Keratinocyte (primary cell): ENCODE data around the gene ADAM15.

Experiments
- EZH2 ChIP-seq: IDR thresholded peaks from one replicate; pipeline ENCODE4 v1.6.1; 2012; ENCODE audit warnings: inconsistent platforms, mild to moderate bottlenecking, low read length, moderate library complexity
- TF ChIP-seq, protein P1 (sequence below), 3 experiments: IDR thresholded peaks in 1 of 3; conservative IDR thresholded peaks in 1 of 3; optimal IDR thresholded peaks in 1 of 3; 2 replicates in 2 of 3; 3 replicates in 1 of 3; pipeline versions ENCODE3 to v1.5.1; 2011; ENCODE audit warnings: low read length in 3 of 3, mild to moderate bottlenecking in 3 of 3, moderate library complexity in 2 of 3, control low read depth in 1 of 3, inconsistent platforms in 1 of 3; ENCODE audit not compliant: insufficient read depth in 2 of 3; ENCODE audit errors: extremely low read depth in 1 of 3

DNA sequence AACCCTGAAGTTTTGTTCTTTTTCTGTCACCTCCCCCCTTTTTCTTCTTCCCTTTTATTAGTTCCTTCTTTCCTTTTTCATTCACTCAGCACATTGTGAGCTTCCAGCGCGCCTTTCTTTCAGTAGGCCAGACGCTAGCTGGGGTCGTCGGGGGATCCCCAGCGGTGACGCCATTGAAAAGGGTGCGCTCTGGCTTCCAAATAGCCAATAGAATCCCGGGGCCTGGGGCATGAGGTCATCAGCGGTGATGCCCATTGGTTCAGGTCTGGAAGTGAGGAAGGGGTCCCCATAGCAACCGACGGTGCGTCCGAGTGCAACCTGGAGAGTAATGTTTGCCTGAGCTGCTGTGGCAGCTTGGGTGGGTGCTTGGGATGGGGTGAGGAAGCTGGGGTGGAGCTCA lies 20.6 kb downstream of the ADAM15 start:
- TF ChIP-seq, protein P1, sequence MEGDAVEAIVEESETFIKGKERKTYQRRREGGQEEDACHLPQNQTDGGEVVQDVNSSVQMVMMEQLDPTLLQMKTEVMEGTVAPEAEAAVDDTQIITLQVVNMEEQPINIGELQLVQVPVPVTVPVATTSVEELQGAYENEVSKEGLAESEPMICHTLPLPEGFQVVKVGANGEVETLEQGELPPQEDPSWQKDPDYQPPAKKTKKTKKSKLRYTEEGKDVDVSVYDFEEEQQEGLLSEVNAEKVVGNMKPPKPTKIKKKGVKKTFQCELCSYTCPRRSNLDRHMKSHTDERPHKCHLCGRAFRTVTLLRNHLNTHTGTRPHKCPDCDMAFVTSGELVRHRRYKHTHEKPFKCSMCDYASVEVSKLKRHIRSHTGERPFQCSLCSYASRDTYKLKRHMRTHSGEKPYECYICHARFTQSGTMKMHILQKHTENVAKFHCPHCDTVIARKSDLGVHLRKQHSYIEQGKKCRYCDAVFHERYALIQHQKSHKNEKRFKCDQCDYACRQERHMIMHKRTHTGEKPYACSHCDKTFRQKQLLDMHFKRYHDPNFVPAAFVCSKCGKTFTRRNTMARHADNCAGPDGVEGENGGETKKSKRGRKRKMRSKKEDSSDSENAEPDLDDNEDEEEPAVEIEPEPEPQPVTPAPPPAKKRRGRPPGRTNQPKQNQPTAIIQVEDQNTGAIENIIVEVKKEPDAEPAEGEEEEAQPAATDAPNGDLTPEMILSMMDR (optimal IDR thresholded peaks at IDR 0.05 in 1 of 3, IDR thresholded peaks at IDR 0.05 in 1 of 3, conservative IDR thresholded peaks at IDR 0.05 in 1 of 3; ENCODE audit: extremely low read depth in 1 of 3, insufficient read depth in 2 of 3, low read length in 3 of 3), result no peak
- TF ChIP-seq EZH2, result no peak
